ENCODE data around the gene HYI.
"Not testable (repeated sequence)": the region's sequence is repeated elsewhere in the genome, so short reads cannot be mapped to it uniquely, and the experiment has no call there.

HYI gene

GRCh38 chr1:43426221-43426620 is 27.5 kb downstream of the HYI start:
- no peak for DNase-seq

- no peak for DNase-seq
Measured at GRCh38 chr1:43425045-43425444, 28.7 kb downstream of the HYI start.

GRCh38 chr1:43423672-43424550 is 29.8 kb downstream of the HYI start:
- no peak for DNase-seq

GRCh38 chr1:43422995-43423671 is 30.6 kb downstream of the HYI start:
- no peak for DNase-seq

GRCh38 chr1:43421976-43422750 is 31.6 kb downstream of the HYI start:
- DNase-seq = no peak

- DNase-seq = no peak
Measured at GRCh38 chr1:43421396-43421795, 32.3 kb downstream of the HYI start.

GRCh38 chr1:43420874-43421273 is 32.9 kb downstream of the HYI start:
- no peak for DNase-seq

GRCh38 chr1:43419627-43420425 is 33.9 kb downstream of the HYI start:
- no peak for DNase-seq

- no peak for DNase-seq
Measured at GRCh38 chr1:43418858-43419257, 34.9 kb downstream of the HYI start.

GRCh38 chr1:43415901-43416300 is 37.8 kb downstream of the HYI start:
- DNase-seq = no peak

- peak in 1 of 2 donors; percentile 9 for DNase-seq
Measured at GRCh38 chr1:43414634-43415223, 39.0 kb downstream of the HYI start.

GRCh38 chr1:43413426-43413825 is 40.3 kb downstream of the HYI start:
- DNase-seq = not testable (repeated sequence)

GRCh38 chr1:43410571-43410970 is 43.2 kb downstream of the HYI start:
- DNase-seq = no peak

- DNase-seq = no peak
Measured at GRCh38 chr1:43405876-43406234, 47.9 kb downstream of the HYI start.

GRCh38 chr1:43405219-43405875 is 48.4 kb downstream of the HYI start:
- DNase-seq = no peak

GRCh38 chr1:43404353-43404752 is 49.4 kb downstream of the HYI start:
- no peak for DNase-seq

- DNase-seq = no peak
Measured at GRCh38 chr1:43402089-43402865, 51.5 kb downstream of the HYI start.
